ENCODE measurements around the gene PLAU.

PLAU gene

GRCh38 chr10:73932620-73933112 lies 21.7 kb downstream of the PLAU start:
- no peak for TF ChIP-seq CTCF (IDR thresholded peaks at IDR 0.05; ENCODE audit: insufficient read depth, low read depth, low read length, missing control alignments)
- DNase-seq (ENCODE audit: low read depth): no peak

GRCh38 chr10:73934074-73934473 lies 23.1 kb downstream of the PLAU start:
- no peak overlapping the region for H3K4me3 ChIP-seq (ENCODE audit: low read length)
- TF ChIP-seq CTCF (IDR thresholded peaks at IDR 0.05; ENCODE audit: insufficient read depth, low read depth, low read length, missing control alignments): no peak
- no peak for DNase-seq (ENCODE audit: low read depth)

More at GRCh38 chr10:73932620-73933112, 21.7 kb downstream of the PLAU start:
- H3K4me3 ChIP-seq (ENCODE audit: low read length): no peak overlapping the region

GRCh38 chr10:73935895-73936294 lies 25.0 kb downstream of the PLAU start:
- DNase-seq (ENCODE audit: low read depth): no peak
- no peak for TF ChIP-seq CTCF (IDR thresholded peaks at IDR 0.05; ENCODE audit: insufficient read depth, low read depth, low read length, missing control alignments)

DNA sequence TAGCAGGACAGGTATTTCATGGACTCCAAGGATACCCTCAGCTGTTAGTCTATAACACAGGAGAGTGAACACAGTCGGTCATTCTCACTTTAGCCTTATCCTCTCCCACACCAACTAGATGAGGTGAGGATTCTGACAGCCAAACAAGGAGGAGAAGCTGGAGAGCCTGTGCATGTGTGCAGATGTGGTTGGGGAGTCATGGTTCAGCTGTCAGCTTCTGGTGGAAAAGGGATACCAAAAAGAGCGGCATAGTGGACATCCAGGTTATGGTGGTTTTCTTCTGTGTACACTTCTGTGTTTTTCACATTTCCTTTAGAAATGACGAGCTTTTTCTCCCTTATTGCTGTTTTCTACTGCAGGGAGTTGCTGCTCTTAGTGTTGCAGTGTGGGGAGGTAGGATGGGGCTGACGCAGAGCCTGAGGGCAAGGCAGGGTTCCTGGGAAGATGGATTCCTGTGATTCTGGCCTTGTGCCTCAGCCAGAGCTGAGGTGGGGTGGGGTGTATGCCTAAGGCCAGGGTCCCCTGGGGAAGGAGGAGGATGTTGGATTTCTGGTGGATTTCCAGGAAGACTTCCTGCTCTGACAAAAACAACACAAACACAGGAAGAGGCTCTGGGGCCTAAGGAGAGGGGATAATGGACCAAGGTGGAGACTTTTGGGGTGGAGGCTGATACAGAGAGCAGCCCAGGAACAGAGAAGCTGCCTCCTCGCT lies 26.6 kb downstream of the PLAU start:
- peak; percentile 49 for DNase-seq (ENCODE audit: low read depth)
- TF ChIP-seq CTCF (IDR thresholded peaks at IDR 0.05; ENCODE audit: insufficient read depth, low read depth, low read length, missing control alignments): no peak
- H3K4me3 ChIP-seq (ENCODE audit: low read length): no peak overlapping the region

More at GRCh38 chr10:73935895-73936294, 25.0 kb downstream of the PLAU start:
- no peak overlapping the region for H3K4me3 ChIP-seq (ENCODE audit: low read length)

DNA sequence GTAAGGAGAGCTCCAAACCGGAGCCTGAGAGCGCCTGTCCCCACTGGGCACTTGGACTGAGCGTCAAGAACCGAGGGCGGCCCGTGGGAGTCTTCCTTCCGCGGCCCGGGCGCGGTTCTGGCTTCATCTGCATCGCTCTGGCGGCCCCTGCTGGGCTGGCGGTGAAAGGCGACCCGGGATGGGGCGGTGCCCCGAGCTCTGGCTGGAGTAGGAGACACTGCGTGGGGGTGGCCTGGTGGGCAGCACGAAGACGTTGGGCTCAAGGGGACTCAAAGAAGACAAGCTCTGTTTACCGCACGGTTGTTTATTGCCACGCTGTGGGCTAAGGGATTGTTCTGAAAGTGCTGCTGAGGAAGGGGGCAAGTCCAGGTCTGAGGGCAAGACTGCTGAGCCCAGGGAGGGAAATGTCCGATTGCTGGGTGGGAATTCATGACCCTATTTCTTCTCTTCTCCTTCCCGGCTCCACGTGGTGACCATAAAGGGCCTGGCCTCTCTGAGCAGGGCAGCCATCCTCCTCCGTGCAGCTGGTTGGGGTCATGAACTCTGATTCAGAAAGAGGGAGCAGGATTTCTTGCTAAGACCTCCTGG lies 29.8 kb downstream of the PLAU start:
- TF ChIP-seq CTCF (IDR thresholded peaks at IDR 0.05; ENCODE audit: insufficient read depth, low read depth, low read length, missing control alignments): peak; percentile 94
- H3K4me3 ChIP-seq (ENCODE audit: low read length): no peak overlapping the region
- peak; percentile 77 for DNase-seq (ENCODE audit: low read depth)

DNA sequence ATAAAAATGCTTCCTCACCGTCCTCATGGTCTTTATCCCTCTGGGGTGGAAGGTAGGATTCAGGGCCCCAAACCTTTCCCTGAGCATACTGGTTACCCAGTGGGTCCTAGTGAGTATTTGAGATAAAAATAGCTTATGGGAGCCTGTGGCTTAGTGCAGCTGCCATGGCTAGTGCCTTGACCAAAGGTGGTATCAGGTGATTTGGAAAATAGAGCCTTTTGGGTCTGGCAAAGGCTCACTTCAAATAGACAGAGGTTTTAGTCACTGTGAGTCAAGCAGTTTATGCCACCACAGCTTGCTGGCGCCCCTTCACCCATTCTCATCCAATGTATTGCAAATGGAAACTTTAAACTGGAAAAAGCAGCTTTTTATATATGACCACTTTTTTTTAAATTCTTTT lies 30.4 kb downstream of the PLAU start:
- TF ChIP-seq CTCF (IDR thresholded peaks at IDR 0.05; ENCODE audit: insufficient read depth, low read depth, low read length, missing control alignments): no peak
- H3K4me3 ChIP-seq (ENCODE audit: low read length): no peak overlapping the region
- DNase-seq (ENCODE audit: low read depth): no peak

Measured in epithelial cell of esophagus (primary cell).